HG03135 (cell line): Measurements from ENCODE around the gene CSF3R.
"Not testable (repeated sequence)": the region's sequence is repeated elsewhere in the genome, so short reads cannot be mapped to it uniquely, and the experiment has no call there.

Experiments
- ATAC-seq: cut with Tn5 transposase; IDR thresholded peaks from one replicate; pipeline ENCODE4 v1.9.1; 2021; ENCODE audit warnings: mild to moderate bottlenecking, moderate library complexity; ENCODE audit not compliant: unreplicated experiment

Gene CSF3R

GRCh38 chr1:36513676-36514473, 31.2 kb upstream of the CSF3R start:
- no peak for ATAC-seq

DNA sequence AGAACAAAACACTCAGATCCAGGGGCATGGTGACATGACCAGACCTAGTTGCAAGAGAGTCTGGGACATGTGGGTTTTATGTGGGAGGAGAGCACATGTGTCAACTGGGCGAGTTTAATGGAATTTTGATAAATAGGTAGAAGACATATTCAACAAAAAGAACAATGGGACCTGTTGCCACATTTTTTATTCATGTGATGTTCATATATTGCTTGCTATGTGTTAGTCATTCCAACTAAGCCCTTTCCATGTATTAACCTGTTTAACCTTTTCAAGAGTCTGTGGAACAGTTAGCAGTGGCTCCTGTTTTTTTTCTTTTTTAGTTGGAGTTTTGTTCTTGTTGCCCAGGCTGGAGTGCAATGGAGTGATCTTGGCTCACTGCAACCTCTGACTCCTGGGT, 30.1 kb upstream of the CSF3R start:
- no peak for ATAC-seq

- ATAC-seq = no peak
Measured at GRCh38 chr1:36511804-36512798, 29.4 kb upstream of the CSF3R start.

DNA sequence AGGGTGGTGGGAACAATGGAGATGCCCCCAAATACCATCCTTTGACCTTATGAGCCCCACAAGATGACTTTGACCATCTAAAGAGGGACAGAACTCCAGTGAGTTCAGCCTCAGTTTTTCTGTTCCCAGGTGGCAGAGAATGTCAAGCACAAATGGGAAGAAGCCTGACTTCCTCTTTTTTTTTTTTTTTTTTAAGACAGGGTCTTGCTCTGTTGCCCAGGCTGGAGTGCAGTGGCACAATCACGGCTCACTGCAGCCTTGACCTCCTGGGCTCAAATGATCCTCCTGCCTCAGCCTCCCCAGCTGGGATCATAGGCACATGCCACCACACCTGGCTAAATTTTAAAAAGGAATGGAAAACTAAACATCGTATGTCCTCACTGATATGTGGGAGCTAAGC, 28.5 kb upstream of the CSF3R start:
- ATAC-seq = not testable (repeated sequence)

DNA sequence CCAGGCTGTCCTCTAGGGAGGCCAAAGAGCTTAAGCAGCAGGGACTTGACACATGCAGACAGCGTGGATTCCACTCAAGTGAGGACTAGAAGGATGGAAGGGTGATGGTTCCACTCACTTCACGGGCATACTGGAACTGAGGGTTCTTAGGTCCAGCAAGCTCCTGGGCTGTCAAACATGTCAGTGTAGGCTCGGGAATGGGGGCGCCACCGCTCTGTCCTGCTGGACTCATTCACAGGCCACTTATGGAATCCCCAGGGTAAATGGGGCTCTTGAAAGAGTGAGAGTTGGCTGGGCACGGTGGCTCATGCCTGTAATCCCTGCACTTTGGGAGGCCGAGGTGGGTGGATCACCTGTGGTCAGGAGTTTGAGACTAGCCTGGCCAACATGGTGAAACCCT, 27.7 kb upstream of the CSF3R start:
- no peak for ATAC-seq

DNA sequence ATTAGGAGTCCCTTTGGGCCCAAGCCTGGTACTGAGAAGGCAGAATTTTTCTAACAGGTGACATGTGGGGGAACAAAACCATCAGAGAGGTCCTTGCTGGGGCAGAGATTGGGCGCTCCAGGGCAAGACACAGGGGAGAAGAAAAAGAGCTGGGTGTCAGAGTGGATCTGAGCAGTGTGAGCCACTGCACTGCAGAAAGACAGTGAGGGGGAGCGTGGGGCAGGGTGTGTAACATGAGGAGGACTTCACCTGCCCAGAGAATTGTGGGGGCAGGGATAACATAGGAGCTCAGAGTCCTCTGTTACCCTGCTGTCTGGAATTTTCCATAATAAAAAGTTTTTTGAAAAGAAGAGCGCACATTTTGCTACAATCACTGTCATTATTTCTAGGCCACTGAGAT, 25.5 kb upstream of the CSF3R start:
- ATAC-seq = no peak

DNA sequence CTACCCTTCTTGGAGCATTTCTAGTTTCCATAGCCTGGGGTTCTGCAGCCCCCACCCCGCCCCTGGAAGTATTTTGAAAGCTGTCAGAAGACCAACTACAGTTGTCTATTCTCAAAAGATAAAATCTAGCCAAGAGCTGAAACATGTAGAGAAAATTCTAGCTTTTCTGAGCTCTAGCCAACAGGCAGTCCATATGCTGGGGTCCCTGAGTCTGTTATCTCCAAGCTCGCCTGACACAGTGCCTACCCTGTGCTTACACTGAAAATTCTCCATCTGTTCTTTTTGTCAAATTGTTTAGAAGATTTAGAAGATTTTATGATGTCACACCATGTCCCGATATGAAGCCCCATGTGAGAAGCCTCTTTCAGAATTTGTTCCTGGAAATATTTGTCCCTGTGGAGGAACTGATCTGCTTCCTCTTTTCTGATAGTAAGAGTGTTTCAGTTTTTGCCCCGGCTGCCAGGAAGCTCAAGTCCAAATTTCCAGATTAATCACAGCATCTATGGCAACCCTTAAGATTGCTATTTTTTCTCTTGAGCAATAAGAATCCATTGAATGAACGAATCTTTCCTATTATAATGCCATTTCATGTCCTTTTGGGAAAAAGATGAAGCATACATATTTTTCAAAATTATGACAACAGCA, 23.7 kb upstream of the CSF3R start:
- no peak for ATAC-seq

DNA sequence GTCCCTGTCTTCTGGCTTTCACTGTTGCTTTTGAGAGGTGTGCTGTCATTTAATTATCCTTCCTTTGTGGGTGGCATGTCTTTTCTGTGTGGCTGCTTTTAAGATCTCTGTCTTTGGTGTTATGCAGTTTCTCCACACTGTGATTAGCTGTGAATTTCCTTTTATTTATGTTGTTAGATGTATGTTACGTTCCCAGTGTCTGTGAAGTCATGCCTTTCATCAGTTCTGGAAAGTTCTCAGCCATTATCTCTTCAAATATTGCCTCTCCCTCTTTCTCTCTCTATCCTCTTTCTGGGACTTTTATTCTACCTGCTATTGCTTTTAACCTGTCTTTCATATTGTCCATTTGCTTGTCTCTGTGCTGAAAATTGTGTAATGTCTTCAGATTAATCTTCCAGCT, 21.0 kb upstream of the CSF3R start:
- ATAC-seq = no peak

DNA sequence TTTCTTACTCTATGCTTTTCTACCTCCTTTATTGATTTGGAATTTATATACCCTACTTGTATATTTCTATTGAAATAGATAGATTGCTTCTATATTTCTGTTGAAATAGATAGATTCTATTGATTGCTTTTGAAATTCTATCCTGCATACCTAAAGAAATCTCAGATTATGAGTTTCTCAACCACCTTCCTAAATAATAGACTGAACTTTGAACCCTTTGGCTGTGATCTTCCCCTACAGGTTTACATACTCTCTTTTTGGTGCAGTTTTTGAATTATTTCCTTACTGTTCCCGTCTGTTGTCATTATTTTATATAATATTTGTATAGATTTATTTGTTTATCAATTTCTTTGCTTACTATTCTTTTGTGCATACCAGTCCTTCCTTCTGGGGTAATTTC, 20.4 kb upstream of the CSF3R start:
- no peak for ATAC-seq

- no peak for ATAC-seq
Measured at GRCh38 chr1:36502616-36503015, 19.9 kb upstream of the CSF3R start.

- ATAC-seq = not testable (repeated sequence)
Measured at GRCh38 chr1:36501911-36502310, 19.2 kb upstream of the CSF3R start.

- ATAC-seq = no peak
Measured at GRCh38 chr1:36497207-36497606, 14.5 kb upstream of the CSF3R start.

- ATAC-seq = no peak
Measured at GRCh38 chr1:36494971-36495370, 12.3 kb upstream of the CSF3R start.

DNA sequence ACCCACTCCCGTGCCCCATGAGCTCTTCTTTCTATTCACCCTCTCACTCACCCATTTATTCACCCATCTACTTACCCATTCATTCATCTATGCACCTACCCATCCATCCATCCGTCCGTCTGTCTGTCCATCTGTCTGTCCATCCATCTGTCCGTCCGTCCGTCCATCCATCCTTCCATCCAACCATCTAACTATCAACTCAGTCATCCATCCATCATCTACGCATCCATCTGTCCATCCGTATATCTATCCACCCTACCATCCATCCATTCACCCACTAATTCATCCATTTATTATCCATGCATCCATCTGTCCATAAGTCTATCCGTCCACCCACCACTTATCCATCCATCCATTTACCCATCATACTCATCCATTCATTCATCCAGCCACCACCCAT, 10.8 kb upstream of the CSF3R start:
- no peak for ATAC-seq

- no peak for ATAC-seq
Measured at GRCh38 chr1:36492491-36492890, 9.8 kb upstream of the CSF3R start.

GRCh38 chr1:36489258-36490051, 6.7 kb upstream of the CSF3R start:
- not testable (repeated sequence) for ATAC-seq

- ATAC-seq = no peak
Measured at GRCh38 chr1:36487906-36488305, 5.2 kb upstream of the CSF3R start.

DNA sequence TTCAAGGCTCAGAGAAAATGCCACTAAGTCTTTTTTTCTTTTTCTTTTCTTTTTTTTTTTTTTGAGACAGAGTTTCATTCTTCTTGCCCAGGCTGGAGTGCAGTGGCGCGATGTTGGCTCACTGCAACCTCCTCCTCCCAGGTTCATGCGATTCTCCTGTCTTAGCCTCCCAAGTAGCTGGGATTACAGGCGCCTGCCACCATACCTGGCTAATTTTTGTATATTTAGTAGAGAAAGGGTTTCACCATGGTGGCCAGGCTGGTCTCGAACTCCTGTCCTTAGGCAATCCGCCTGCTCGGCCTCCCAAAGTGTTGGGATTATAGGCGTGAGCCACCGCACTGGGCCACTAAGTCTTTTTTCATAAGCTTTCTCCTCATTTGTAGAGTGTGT, 4.6 kb upstream of the CSF3R start:
- not testable (repeated sequence) for ATAC-seq

DNA sequence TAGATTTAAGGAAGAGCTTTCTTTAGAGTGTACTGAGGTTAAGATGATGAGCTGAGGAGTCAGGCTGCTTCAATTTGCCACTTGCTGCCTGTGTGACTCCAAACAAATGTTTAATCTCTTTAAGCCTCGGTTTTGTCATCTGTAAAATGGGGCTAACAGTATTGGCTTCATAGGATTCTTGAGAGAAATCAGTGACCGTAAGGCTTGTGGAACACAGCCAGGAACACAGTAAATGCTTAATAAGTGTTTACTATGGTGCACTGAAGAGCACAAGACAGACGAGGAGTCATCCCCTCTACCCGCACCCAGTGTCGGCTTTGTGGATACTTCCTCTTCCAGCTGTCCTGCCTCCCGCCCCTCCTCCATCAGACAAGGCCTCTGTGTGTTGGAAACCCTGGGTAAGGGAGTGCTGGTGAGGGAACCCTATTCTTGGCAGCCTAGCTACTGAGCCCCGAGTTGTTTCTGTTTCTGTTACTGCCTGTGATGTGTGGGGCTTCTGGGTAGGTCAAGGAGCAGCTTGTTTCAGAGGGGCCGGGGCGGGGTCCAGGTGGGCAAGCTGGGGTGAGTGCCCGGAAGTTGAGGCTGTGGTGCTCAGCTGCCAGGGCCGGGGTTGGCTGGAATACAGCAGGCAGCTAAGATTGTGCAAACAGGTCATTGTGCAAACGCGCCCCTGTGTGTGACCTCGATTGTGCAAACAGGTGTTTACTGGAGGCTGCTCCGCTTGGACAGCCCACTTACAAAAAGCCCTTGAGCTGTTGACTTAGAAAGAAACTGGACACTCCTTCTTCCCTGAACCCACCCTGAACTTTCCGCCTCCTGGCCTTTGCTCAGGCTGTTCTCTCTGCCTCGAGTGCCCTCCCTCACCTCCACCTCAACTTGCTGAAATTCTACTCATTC, 4.0 kb upstream of the CSF3R start:
- no peak for ATAC-seq

DNA sequence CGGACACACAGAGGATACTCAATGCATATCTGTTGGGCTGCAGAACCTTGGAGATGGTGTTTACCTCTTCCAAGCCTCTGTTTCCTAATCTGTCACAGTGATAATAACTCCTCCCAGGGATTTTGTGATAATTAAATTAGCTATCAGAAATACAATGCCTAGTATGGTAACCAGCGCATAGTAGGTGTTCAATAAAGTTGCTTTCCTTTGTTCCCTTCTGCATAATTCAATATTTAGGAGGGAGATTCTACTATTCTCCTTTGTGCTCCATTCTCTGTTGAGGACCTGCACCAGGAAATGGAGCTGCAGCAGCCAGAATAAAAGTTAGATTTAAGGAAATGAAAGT, 3.4 kb upstream of the CSF3R start:
- no peak for ATAC-seq
